ENCODE measurements around the gene CDKAL1.

- no peak for TF ChIP-seq CTCF (IDR thresholded peaks at IDR 0.05)
- TF ChIP-seq EP300 (IDR thresholded peaks at IDR 0.05) = no peak
- no peak for TF ChIP-seq POLR2AphosphoS5 (IDR thresholded peaks at IDR 0.05)
- TF ChIP-seq POLR2A (IDR thresholded peaks at IDR 0.05) = no peak
Observed at GRCh38 chr6:20969551-20969950, 435.3 kb downstream of the CDKAL1 start.
